A204.1 (cell line): ENCODE data around the gene VAC14.
"Not testable (repeated sequence)": the region's sequence is repeated elsewhere in the genome, so short reads cannot be mapped to it uniquely, and the experiment has no call there.

Experiments
- FAIRE-seq: peaks from 2 replicates; lab custom pipeline; 2012; peaks lifted over from hg19 to GRCh38; lab: Jason Lieb, UNC

The VAC14 gene

DNA sequence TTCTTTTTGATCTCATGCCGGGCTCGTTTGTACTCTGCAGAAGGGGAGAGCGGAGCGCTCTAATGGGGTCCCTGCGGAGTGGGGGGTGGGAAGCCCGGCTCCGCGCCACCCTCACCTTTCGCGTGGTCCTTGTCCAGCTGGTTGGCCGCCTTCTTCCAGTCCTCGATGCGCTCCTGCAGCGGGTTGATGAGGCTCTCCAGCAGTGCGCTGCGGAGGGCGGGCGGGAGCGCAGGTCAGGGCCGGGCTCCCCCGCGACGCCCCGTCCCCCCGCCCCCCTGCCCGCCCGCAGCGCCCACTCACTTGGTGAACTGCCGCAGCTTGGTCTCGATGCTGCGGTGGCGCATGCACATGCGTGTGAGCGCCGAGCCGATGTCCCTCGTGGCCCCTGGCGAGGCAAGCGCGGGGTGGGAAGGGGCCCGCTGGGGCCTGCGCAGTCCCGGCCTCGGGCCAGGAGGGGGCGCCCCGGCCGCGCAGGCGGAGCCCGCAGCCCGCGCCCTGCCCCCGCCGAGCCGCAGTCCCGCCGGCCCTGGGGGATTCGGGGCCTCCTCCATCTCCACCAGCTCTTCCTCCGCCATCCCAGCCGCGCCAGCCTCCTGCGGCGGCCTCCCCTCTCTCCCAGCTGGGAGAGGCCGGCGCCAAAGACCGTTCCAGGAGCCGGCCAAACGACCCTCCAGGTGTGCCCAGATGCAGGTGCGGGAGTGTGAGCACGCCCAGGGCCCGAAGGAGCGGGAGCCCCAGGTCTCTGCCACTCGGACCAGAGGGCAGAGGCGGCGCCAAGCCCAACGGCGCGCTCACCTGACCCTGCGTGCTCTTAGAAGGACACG lies 121.1 kb downstream of the VAC14 start:
- FAIRE-seq = no peak

DNA sequence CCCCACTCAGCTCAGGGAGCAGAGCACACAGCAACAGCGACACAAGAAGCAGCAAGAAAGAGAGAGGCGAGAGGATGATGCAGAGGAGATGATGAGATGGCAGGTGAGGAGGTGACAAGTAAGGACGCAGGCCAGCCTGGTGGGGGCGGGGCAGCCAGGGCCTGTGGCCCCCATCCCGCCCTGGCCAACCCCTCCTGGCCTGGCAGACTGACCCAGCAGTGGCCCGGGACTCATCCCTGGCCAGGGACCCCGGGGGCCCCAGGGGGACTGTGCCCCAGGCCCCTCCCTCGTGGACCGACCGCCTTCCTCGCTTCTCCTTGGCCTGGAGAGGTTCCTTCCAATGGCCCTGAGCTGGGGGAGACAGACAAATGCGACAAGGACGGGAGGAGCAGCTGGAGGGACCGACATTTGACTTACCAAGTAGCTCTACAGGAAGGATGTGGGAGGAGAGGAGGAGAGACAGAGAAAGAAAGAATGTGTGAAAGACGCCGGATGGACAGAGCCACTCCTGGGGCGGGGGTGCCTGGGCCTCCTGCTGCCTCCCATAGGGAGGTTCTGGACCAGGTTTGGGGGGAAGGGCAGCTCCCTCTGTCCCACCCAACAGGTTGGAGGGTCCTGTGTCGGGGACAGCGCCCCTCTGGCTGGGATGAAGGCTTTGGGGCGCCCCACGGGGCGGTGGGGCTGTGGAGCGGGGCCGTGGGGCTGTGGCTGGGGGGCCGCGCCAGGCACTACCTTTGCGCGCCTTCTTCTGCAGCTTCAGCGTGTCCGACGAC lies 121.9 kb downstream of the VAC14 start:
- FAIRE-seq = no peak

DNA sequence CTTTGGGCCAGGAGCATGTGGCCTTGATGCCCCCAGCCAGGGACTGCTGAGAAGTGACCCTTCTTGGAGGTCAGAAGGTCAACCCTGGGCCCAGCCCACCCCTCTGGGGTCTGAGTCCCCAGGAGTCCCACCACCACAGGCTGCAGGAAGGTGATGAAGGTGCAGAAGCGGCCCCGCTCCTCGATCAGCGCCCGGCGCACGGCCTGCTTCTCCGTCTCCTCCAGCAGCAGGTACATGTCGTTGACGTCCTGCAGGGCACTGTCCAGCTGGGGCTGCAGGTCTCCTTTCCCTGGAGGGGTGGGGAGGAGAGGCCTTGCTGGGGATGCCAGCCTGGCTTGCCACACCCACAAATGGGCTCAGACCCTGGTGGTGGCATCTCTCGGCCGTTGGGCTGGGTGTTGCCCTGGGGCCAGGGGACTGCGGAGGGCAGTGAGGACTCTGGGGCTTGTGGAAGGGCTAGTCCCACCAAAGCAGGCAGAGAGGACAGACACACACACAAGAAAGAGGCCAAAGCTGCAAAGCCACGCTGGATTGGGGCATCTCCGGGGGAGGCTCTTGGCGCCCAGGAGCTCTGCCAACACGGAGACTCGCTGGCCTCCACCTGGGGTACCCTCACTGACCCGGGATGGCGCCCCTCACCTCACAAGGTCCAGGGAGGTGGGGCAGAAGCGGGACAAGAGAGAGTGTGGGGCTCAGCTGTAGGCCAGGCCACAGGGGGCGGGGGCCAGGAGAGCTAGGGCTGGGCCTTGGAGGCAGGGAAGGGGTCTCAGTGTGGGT lies 122.6 kb downstream of the VAC14 start:
- no peak for FAIRE-seq

DNA sequence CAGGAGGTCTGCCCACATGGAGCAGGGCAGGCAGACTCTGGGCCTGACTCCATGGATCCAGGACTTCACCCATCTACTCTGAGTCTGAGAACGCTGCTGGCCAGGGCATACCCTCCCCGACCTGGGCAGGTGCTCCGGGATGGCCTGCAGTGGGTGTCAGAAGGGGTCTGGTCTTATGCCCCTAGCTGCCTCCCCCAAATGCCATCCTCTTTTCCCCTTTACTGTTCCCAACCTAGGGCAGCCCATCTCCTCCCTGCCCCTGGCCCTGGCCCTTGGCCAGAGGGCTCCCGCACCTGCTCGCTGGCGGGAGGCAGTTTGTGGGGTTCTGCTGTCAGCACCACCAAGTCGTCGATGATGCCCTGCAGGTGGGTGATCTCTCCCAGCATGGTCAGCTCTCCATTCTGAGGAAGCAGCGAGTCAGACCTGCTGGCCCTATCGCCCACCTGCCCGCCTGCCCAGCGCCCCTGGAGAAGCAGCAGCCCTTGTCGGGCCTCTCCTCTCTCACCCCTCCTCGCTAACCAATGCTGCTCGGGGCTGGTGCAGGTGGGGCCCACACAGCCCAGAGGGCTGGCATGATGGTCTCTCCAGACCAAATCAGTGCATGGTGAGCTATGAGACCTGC lies 123.3 kb downstream of the VAC14 start:
- no peak for FAIRE-seq

DNA sequence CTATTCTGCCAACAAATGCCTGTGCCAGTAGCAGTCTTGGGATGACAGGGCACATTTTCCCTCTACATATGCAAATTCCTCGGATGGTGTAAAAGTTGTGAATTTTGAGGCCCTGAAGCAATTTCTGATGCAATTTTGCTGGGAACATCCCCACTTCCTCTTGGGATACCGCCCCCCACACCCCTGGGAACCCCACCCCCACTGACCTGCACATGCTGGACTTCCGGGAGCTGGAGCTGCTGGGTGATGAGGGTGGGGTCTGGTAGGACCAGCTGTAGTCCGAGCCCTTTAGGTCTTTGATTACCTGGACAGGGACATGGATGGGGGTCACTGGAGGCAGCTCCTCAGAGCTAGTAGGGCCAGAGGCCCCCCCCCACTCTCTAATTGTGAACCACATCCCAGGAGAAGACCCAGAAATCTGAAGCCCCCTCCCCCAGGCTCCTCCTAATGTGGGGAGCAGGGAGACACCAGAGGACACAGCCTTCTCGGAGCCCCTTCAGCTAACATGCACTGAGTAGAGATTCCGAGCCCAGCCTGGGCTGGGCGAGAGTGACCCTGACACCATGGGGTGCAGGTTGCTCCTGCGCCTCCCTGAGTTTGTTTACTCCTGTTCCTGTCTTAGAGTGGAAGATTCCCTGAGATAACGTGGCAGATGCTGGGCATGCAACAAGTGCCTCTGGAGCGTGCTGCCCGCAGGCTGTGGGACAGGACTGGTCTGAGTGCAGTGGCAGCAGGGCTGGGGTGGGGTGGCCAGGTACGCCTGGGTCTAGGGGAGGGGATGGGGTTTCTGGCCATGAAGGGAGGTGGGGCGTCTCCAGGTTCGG lies 124.1 kb downstream of the VAC14 start:
- no peak for FAIRE-seq

DNA sequence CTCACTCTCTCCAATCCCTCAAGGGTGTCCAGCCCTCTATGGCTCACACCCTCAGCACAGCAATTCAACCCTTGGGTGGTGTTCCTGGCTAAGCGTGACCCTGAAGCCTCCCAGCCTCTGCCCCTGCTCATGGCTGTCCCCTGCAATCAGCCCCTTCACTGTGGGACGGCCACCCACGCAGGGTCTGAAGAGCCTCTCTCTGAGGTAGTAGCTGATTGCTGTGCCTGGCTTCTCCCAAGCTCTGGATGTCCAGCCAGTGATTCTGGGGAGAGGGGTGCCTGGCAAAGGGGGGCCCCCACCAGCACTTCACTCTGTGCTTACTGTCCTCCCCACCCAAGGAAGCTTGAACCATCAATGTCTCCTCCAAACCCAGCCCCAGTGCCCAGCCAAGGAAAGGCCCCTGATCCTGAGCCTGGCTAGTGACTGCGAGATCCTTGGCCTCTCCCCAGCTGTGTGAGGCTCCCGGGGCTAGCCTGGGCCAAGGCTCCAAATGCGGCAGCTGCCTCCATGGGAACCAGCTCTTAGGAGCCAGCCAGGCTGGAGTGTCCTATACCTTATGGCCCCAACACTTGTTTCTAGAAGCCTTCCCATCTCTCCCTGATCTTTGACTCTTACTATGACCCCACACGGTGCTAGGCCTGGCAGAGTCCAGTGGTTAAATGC lies 125.0 kb downstream of the VAC14 start:
- no peak for FAIRE-seq

DNA sequence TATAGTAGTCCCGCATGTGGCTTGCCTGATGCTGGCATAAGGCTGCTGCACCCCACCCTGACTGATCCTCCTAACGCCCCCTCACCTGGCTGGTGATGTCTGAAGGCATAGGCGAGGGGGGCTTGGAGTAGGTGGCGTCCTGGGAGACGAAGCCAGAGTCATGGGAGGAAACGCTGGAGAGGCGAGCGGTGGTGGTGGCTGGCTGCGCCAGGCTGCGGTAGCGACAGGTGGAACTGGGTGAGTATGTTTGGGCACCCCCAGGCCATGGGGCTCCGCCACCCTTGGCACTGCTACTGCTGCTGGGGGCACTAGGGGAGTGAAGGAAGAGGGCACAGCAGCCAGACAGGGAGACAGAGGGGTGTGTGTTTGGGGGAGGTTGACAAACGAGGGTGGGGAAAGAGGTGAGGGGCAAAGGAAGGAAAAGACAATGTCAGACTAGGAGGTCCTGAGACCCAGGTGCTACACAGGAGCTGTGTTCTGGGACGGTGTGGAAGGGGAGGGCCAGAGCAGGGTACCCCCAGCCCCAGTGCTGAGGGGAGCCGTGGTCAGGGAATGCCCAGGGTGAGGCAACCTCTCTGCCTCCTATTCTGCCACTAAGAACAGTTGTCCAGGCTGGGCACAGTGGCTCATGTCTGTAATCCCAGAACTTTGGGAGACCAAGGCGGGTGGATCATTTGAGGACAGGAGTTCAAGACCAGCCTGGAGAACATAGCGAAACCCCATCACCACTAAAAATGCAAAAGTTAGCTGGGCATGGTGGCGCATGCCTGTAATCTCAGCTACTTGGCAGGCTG lies 126.5 kb downstream of the VAC14 start:
- FAIRE-seq = no peak

DNA sequence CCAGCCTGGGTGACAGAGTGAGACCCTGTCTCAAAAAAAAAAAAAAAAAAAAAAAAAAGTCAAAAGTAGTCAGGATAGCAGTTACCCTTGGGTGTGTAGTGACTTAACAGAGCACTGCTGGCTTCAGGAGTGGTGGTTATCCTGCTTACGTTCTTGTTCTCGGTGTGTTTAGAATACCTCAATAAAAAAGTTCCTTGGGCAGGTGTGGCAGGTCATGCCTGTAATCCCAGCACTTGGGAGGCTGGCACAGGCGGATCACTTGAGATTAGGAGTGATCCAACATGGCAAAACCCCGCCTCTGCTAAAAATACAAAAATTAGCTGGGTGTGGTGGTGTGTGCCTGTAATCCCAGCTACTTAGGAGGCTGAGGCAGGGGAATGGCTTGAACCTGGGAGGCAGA lies 130.0 kb downstream of the VAC14 start:
- not testable (repeated sequence) for FAIRE-seq

DNA sequence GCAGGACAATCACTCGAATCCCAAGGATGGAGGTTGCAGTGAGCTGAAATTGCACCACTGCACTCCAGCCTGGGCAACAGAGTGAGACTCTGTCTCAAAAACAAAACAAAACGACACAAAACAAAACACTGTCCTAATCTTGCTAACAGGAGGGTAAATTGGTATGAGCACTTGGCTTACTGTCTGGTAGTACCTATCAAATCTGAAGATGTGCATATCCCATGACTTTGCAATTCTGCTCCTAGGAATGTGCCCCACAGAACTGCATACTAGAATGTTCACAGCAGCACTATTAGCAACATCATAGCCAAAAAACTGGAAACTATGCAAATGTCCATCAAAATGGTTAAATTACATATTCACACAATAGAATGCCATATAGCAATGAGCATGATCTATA lies 130.8 kb downstream of the VAC14 start:
- no peak for FAIRE-seq

DNA sequence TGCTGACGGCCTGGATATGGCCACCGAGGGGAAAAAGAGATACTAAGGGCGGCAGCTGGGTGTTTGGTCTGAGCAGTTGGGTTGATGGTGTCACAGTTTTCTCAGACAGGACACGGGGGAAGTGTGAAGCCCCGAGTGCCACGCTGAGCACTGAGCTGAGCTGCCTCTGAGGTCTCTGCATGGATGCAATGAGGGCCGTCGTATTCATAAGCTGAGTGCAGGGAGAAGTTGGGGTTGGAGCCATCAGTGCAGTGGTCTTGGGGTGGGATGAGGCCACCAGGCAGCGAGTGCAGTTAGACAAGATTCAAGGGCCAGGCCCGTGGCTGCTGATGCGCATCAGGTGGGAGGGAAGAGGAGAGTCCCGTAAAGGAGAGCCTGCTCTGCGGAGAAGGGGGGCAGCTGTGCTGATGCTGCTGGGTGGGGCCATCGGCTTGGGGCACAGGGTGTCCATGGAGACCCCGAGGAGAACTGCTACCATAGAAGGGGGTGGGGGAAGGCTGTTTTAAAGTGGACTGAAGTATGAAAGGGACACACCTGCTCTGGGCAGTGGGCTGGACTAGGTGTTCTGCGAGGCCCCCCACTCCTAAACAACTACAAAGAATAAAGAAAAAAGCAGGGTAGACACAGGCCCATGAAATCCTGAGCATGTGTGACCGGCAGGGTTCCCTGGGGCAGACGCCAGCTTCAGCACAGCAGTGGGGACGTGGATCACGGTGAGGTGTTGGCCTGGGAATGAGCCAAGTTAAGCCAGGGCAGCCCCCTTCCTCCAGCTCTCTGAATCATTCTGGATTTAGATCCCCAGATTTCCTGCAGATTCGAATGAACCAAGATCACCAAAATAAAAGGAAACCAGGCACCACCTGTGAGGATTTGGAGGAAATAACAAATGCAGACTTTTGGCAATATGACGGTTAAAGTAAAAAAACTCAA lies 134.9 kb downstream of the VAC14 start:
- no peak for FAIRE-seq

DNA sequence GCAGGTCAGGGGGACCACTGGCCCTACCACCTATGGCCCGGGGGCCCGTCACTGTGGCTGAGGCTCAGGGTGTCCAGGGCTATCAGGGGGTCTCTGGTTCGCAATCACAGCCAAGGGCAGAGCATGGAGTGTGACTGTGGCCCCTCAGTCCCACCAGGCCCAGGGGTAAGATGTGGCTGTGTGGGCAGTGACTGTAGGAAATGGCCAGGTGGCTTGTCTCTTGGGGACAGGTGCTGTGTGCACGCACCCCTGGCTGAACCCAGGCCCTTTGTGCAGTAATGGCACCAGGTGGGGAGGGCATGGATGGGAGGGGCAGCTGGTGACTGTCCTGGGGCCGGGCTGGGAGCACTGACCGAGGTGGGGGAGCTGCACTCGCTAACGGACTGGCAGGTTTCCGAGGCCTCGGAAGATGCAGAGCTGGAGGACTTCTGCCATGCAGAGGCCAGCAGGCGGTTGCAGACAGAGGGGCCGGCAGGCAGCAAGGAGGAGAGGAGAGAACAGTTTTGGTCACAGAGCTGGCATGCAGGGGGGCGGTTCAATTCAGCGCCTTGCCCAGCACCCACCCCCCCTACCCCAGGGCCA lies 135.8 kb downstream of the VAC14 start:
- FAIRE-seq = no peak

DNA sequence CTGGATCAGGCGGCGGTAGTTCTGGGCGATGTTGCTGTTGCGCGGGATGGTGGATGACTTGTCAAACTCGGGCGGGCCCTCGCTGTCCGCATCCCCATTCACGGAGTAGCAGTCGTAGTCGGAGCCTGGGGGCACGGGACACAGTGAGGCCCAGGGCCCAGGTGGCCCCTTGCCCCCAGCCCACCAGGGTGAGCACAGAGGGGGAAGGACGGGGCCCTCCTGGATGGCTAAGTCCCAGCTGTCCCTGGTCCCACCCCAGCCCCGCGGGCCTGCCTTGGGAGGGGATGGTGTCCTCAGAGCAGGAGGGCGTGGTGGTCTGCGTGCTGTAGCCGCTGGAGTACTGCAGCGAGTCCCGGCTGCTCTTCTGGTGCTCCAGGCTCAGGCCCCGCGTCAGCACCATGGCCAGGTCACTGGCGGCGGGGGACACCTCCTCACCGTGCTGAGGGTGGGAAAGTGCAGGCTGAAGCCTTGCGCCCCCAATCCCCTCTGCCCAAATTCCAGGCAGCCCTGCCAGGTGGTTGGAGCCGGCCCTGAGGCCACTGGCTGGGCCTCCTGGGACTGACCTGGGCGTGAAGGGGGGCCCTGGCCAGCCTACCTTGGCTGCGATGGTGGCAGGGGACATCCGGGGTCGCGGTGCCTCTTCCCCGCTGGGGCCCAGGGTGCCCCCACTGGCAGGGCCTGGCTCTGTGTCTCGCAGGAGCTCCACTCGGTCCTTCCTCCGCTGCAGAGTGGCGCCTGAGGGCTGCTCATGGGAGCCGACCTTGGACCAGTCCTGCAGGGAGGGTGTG lies 136.4 kb downstream of the VAC14 start:
- no peak for FAIRE-seq

DNA sequence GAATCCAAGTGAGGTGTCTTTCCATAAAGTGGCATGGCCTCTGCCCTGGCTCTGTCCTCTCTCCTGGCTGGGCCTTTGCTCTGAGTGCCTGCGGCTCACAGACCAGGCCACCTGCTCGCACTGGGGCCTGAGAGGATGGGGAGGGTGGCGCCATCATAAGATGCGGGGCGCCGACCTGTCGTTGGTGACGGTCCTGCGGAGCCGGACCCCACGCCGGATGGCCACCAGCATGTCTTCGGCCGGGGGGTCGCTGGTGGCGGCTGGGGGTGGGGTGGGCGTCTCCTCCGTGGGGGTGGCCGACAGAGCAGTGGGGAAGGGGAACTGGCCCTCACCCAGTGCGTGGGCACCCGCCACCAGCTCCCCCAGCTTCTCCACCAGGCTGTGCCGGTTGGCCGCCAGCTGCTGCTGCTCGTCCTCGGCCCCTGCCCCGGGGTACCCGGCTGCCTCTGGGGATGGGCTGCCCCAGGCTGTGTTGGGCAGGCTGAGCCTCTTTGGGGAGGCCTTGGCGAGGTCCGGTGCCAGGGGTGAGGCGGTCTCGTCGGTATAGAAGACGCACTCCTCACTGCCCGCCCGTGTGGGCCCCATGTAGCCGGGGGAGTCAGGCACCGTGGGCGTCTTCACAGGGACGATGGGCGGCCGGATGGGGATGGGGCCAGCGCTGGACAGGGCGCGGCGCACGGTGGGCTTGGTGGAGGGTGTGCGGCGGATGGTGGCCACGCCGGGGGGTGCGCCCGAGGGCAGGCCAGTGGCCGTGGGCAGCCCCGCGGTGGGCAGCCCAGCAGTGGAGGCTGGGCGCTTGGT lies 137.2 kb downstream of the VAC14 start:
- no peak for FAIRE-seq

DNA sequence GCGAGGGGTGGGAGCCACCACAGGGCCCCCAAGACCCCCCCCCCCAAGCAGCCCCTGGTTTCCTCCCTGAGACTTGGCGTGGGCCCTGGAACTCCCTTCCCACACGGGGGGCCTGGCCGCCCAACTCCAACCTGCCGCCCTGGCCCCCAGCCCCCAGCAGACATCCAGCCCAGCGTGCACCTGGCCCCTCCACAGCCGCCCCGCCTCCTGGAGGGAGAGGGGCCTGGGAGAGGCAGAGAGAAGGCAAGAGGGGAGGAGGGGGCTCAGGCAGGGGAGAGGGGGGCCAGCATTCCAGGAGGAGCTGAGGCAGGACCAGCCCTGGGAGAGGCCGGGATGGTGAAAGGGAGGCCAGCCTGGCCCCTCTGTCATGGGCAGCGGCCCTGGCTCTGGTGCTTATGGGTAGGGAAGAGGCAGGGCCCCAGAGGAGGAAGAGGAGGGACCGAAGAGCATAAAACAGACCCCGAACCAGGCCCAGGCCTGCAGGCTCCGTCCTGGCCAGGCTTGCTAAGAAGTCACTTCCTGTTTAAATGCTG lies 137.9 kb downstream of the VAC14 start:
- no peak for FAIRE-seq

DNA sequence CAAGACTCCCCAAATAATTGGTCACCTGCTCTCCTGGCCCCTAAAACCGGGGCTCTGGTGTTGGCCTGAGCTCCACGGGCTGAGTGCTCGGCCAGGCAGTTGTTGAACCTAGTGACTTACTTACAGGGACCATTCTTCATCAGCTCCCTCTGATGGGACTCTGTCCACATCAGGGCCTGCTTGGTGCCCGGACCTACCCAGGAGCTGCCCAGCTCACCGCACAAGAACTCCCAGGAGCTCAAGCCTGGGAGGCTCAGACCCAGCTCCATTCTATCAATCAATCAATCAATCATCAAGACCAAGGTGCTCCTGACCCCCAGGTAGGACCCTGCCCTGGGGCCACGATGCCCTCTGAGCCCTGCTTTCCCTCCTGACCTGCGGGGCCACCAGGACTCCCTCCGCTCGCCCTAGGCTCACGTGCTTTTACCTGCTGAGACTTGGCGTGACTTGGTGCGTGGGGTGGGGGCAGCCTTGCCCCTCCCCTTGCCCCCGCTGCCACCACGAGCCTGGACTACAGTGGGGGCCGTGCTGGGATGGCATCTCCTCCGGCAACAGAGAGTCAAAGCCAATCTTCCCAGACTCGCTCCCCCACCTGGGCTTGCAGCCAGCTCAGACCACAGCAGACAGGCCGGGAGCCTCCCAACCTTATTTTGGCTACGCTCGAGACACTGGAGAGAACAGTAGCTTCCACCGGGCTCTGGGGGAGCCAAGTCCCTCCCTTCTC lies 138.9 kb downstream of the VAC14 start:
- no peak for FAIRE-seq

DNA sequence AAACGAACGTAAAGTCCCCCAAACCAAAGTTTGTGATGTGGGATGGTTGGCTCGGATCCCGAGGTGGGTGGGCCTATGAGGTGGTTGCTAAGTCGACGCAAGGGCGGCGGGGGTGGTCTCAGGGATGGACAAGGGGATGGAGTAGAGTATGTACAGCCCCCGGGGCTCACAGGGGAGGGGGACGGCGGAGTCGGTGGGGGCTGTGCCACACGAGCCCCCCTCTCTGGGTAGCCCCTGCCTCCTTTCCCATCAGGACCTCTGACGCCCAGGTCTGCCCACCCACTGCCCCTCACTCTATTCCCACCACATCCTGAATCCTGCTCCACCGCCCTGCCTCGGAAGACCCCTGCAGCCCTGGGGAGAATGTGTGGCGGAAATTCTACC lies 139.4 kb downstream of the VAC14 start:
- no peak for FAIRE-seq
